Suprapubic skin (tissue), 4 donors: ENCODE data around the gene RNF217.

Source experiments
- EP300 ChIP-seq: sonication (generic); formaldehyde crosslinking; IDR thresholded peaks from one replicate; pipeline ENCODE4 v1.6.1; 2017; ENCODE audit warnings: antibody characterized with exemption
- POLR2A ChIP-seq, 2 donors: fragments of 450-650 bp; IDR thresholded peaks; one replicate each; pipeline ENCODE4 v1.6.1; 2017; ENCODE audit warnings: antibody characterized with exemption in 2 of 2, mild to moderate bottlenecking in 2 of 2, moderate library complexity in 2 of 2
- POLR2AphosphoS5 ChIP-seq, 3 donors: sonication (generic); formaldehyde crosslinking; IDR thresholded peaks; one replicate each; pipeline ENCODE4 v1.6.1; 2017; ENCODE audit warnings: antibody characterized with exemption in 3 of 3
- TF ChIP-seq, protein P1 (sequence below), 2 donors: fragments of 200-600 bp in 1 of 2; fragments of 450-650 bp in 1 of 2; sonication (generic) in 1 of 2; IDR thresholded peaks; one replicate each; pipeline ENCODE4 v1.5.1; 2016 to 2019; ENCODE audit warnings: antibody characterized with exemption in 2 of 2, mild to moderate bottlenecking in 1 of 2, moderate library complexity in 1 of 2

- TF ChIP-seq POLR2A (IDR thresholded peaks at IDR 0.05) (no peak), POLR2AphosphoS5 (IDR thresholded peaks at IDR 0.05) (no peak), EP300 (no peak)
- TF ChIP-seq, protein P1, sequence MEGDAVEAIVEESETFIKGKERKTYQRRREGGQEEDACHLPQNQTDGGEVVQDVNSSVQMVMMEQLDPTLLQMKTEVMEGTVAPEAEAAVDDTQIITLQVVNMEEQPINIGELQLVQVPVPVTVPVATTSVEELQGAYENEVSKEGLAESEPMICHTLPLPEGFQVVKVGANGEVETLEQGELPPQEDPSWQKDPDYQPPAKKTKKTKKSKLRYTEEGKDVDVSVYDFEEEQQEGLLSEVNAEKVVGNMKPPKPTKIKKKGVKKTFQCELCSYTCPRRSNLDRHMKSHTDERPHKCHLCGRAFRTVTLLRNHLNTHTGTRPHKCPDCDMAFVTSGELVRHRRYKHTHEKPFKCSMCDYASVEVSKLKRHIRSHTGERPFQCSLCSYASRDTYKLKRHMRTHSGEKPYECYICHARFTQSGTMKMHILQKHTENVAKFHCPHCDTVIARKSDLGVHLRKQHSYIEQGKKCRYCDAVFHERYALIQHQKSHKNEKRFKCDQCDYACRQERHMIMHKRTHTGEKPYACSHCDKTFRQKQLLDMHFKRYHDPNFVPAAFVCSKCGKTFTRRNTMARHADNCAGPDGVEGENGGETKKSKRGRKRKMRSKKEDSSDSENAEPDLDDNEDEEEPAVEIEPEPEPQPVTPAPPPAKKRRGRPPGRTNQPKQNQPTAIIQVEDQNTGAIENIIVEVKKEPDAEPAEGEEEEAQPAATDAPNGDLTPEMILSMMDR (IDR thresholded peaks at IDR 0.05) = no peak
These were observed 105.3 kb downstream of the RNF217 start for GRCh38 chr6:125067552-125067951.
